HK-2 (cell line): Measurements from ENCODE around the gene PLCB1.

Source experiments
- DNase-seq: peaks from one replicate; pipeline ENCODE4 v3.0.0-alpha.2; 2018; ENCODE audit not compliant: unreplicated experiment

The PLCB1 gene

DNA sequence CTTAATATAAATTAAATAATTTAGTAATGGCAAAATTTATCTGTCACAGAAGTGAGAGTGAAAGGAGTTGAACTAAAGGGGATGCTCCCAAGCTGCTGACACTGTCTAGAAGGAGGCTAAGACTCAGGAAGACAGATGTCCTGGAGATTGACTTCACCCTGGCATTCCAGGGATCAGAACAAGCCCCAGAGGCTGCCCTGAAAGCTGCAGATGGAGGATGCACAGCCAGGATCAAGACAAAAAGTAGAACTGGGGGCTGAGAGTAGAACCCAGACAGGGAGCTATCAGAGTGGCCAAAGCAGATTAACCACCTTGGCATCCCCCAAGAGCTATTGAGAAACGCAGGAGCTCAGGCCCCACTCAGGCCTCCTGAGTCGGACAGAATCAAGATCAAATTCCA is 747.6 kb downstream of the PLCB1 start:
- no peak for DNase-seq

- DNase-seq = no peak
These were observed 748.2 kb downstream of the PLCB1 start for GRCh38 chr20:8880085-8880853.

- no peak for DNase-seq
These were observed 759.0 kb downstream of the PLCB1 start for GRCh38 chr20:8891039-8891438.

- no peak for DNase-seq
These were observed 763.4 kb downstream of the PLCB1 start for GRCh38 chr20:8895472-8895871.

- no peak for DNase-seq
These were observed 766.8 kb downstream of the PLCB1 start for GRCh38 chr20:8898823-8899222.

GRCh38 chr20:8901237-8902025 is 769.4 kb downstream of the PLCB1 start:
- no peak for DNase-seq

DNA sequence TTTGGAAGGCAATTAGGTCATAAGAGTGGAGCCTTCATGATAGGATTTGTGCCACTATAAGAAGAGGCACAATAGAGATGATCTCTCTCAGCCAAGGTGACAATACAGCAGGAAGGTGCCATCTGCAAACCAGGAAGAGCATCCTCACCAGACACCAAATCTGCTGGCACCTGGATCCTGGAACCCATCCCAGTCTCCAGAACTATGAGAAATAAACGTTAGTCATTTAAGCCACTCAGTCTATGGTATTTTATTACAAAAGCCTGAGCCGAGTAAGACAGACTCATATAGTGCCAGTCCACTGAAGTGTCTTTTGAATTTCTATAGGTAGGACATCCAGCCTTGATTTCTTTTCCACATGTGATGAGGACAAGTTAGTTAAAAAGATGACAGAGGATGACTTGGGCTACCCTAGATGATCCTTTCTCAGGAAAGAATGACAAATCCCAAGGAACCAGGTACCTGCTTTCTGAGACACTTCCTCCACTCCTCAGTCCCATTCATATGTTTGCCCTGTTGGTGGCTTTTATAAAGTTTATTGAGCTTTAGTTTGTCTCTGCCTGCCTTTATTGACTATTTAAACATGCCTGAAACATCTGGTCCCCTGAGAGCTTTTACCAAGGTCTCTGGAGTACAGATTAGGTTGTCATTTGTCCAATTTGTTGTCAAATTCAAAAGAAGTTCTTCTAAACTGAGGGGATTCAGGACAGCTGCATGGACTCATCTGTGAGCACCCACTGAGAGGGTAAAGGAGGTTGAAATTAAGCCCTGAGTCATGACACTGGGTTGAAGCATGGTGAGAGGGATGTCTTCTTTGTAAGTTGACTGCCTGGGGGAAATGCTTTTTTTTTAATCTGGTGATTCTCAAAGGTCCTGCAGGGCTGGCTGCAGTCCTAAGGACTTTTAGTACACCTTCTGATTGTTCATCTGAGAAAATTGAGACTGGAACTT is 771.9 kb downstream of the PLCB1 start:
- no peak for DNase-seq

GRCh38 chr20:8909596-8909995 is 777.5 kb downstream of the PLCB1 start:
- no peak for DNase-seq

- no peak for DNase-seq
These were observed 780.0 kb downstream of the PLCB1 start for GRCh38 chr20:8912096-8912495.

DNA sequence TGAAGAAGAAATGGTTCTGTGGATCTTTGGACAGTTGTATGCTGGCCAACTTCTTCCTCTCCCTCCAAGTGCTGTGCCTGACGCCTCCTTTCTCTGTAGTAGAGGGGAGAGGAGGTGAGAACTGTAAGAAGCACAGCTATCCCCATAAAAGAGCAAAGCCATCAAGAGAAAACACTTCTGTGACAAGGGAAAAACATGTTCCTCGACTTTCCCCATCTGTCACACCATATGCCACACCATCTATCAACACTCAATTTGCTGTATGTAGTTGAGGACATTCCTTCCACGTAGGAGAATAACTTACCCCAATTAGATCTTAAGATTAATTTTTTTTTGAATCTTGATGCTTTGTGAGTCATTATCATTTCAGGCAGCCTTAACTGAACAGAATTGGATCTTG is 780.7 kb downstream of the PLCB1 start:
- DNase-seq = no peak

- no peak for DNase-seq
These were observed 781.4 kb downstream of the PLCB1 start for GRCh38 chr20:8913456-8913855.

- no peak for DNase-seq
These were observed 782.4 kb downstream of the PLCB1 start for GRCh38 chr20:8914421-8914820.

DNA sequence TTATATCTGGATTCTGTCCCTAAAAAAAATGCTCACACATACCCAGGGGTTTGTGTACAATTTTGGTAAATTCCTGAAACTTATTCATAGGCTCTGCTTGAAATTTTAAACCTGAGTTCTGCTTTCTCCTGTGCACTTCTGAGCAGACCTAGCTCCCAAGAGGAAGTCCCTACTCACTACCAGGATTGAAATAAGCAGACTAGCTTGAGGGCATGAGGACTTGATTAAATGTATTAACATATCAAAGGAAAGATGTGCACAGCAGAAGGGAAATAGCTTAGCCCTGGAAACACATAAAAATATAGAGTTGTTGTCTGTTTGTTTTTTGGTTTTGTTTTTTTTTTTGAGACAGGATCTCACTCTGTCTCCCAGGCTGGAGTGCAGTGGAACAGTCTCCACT is 785.0 kb downstream of the PLCB1 start:
- DNase-seq = no peak

DNA sequence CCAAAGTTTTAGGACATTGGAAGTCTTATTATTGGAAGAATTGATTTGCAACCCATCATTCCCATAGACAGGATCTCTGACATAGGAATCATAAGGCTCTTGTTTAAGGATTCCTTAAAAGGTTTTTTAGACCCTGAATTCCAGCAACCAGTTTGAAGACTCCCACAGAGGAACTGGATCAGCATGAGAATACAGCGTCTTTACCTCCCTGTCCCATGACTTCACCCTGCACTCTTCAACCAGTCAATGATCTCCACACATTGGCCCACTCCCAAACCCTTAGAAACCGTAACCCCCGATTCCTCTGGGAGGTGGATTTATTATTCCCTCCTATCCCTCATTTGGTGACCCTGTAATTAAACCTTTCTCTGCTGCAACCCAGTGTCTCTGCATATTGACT is 786.1 kb downstream of the PLCB1 start:
- no peak for DNase-seq

GRCh38 chr20:8924539-8924938 is 792.5 kb downstream of the PLCB1 start:
- DNase-seq = no peak

DNA sequence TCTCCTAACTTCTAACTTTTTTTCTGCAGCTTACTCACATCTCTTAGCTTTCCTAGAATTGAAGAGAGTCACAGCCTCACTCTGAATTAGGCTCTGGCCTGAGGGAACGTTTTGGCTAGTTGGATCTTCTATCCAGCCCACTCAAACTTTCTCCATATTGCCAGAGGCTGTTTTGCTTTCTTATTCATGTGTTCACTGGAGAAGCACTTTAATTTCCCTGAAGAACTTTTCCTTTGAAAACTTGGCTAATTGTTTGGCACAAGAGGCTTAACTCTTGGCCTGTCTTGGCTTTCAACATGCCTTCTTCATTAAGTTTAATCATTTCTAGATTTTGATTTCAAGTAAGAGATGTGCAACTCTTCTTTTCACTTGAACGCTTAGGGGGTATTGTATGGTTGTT is 798.7 kb downstream of the PLCB1 start:
- DNase-seq = no peak

DNA sequence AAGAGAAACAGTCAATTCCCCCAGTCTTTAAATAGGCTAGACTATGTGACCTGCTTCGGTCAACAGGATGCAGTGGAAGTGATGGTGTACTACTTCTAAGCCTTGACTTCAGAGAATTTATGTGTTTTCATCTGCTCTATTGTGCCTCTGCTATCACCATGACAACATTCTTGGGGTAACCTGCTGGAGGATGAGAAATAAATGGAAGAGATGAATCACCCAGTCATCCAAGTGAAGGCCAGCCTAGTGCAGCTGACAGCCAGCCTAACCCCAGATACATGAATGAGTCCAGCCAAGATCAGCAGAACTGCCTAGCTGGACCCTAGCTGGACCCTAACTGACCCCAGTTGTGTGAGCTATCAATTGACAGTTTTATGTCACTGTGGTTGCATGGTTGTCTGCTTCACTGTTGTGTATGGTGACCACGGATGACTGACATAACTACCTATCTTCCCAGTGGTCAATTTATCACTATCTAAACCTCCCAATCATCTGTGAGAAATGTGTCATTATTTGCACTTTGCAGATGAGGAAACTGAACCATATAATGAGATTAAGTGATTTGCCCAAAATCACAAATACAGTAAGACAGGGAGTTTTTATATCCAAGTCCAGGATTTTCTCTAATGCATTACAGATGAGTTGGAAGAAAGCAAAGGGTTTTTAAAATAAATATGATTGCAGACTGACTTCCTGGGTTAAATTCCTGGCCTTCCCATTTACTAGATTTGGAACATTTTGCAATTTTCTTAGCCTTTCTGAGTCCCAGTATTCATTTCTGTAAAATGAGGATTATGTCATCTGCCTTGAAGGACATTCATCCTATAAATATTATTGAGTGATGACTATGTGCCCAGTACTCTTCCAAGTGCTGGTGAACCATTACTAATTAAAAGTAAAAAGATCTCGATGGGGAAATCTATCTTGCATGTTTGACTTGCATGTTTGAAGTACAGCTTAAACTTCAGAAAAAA is 800.4 kb downstream of the PLCB1 start:
- DNase-seq = peak; percentile 81

DNA sequence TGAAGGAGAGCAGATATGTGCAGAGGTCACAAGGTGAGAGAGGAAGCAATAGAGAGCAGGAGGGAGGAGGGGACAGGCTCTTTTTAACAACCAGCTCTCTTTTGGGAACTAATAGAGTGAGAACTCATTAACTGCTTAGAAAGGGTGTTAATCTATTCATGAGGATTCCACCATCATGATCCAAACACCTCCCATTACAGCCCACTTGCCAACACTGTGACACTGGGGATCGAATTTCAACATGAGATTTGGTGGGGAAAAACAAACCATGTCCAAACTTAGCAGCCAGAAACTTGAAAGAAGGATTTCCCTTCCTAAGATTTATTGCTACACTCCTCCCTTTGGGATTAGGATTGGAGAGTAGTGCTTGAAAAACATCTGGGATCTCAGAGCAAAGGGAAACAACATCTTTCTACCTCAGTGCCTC is 801.3 kb downstream of the PLCB1 start:
- peak; percentile 20 for DNase-seq

GRCh38 chr20:8934362-8934761 is 802.3 kb downstream of the PLCB1 start:
- no peak for DNase-seq
